Osteoblast (primary cell): ENCODE results near the gene GRAMD4. TPM values are rescaled to one million over a fixed set of nuclear protein-coding genes. Genes with fewer than 3 reads are reported as not detected.

Experiments
- DNase-seq: peaks from one replicate; pipeline ENCODE4 v3.0.0; 2011; ENCODE audit warnings: low spot score, mixed read lengths; ENCODE audit not compliant: insufficient read length; ENCODE audit errors: missing footprints
- H2AFZ ChIP-seq: 2 replicates; pipeline ENCODE4 v1.6.0; 2011; ENCODE audit warnings: mild to moderate bottlenecking, low read length
- H3K27ac ChIP-seq: 2 replicates; pipeline ENCODE4 v1.5.1; 2011; ENCODE audit warnings: mild to moderate bottlenecking, low read depth, low read length, moderate library complexity
- H3K27me3 ChIP-seq: 2 replicates; pipeline ENCODE4 v1.6.0; 2012; ENCODE audit warnings: mild to moderate bottlenecking, control low read depth, inconsistent platforms, low read length, moderate library complexity; ENCODE audit not compliant: insufficient read depth
- H3K36me3 ChIP-seq: 2 replicates; pipeline ENCODE4 v1.5.1; 2011; ENCODE audit warnings: mild to moderate bottlenecking, low read length, control low read depth, moderate library complexity; ENCODE audit not compliant: insufficient read depth
- H3K4me1 ChIP-seq: 2 replicates; pipeline ENCODE4 v1.5.1; 2011; ENCODE audit warnings: mild to moderate bottlenecking, low read length, control low read depth, moderate library complexity; ENCODE audit not compliant: insufficient read depth
- H3K4me2 ChIP-seq: 2 replicates; pipeline ENCODE4 v1.6.0; 2011; ENCODE audit warnings: mild to moderate bottlenecking, low read length; ENCODE audit not compliant: insufficient read depth
- H3K4me3 ChIP-seq: fragments of 200-600 bp; sonication (generic); 3 replicates; pipeline ENCODE4 v1.5.1; 2012; ENCODE audit warnings: mild to moderate bottlenecking, low read length, inconsistent platforms; ENCODE audit not compliant: insufficient read depth
- H3K79me2 ChIP-seq: 2 replicates; pipeline ENCODE4 v1.6.0; 2012; ENCODE audit warnings: mild to moderate bottlenecking, low read length, control low read depth, inconsistent platforms; ENCODE audit not compliant: insufficient read depth
- H3K9me3 ChIP-seq: 2 replicates; pipeline ENCODE4 v1.5.1; 2011; ENCODE audit warnings: low read depth, low read length, control low read depth
- H4K20me1 ChIP-seq: 2 replicates; pipeline ENCODE4 v1.6.0; 2012; ENCODE audit warnings: mild to moderate bottlenecking, low read length, control low read depth; ENCODE audit not compliant: insufficient read depth
- total RNA-seq: library from RNA; depleted of rRNA; stranded (reverse); fragments of >200 nt; gene quantifications from 2 replicates; pipeline ENCODE4 v1.2.3, GENCODE V29; 2012
- TF ChIP-seq, protein P1 (sequence below): IDR thresholded peaks from 2 replicates; pipeline ENCODE4 v1.5.1; 2011; ENCODE audit warnings: mild to moderate bottlenecking, low read depth, low read length, moderate library complexity; ENCODE audit errors: extremely low read depth

The GRAMD4 gene, protein sequence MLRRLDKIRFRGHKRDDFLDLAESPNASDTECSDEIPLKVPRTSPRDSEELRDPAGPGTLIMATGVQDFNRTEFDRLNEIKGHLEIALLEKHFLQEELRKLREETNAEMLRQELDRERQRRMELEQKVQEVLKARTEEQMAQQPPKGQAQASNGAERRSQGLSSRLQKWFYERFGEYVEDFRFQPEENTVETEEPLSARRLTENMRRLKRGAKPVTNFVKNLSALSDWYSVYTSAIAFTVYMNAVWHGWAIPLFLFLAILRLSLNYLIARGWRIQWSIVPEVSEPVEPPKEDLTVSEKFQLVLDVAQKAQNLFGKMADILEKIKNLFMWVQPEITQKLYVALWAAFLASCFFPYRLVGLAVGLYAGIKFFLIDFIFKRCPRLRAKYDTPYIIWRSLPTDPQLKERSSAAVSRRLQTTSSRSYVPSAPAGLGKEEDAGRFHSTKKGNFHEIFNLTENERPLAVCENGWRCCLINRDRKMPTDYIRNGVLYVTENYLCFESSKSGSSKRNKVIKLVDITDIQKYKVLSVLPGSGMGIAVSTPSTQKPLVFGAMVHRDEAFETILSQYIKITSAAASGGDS
- total RNA-seq = 16.8 and 17.0 TPM in 2 replicates

DNA sequence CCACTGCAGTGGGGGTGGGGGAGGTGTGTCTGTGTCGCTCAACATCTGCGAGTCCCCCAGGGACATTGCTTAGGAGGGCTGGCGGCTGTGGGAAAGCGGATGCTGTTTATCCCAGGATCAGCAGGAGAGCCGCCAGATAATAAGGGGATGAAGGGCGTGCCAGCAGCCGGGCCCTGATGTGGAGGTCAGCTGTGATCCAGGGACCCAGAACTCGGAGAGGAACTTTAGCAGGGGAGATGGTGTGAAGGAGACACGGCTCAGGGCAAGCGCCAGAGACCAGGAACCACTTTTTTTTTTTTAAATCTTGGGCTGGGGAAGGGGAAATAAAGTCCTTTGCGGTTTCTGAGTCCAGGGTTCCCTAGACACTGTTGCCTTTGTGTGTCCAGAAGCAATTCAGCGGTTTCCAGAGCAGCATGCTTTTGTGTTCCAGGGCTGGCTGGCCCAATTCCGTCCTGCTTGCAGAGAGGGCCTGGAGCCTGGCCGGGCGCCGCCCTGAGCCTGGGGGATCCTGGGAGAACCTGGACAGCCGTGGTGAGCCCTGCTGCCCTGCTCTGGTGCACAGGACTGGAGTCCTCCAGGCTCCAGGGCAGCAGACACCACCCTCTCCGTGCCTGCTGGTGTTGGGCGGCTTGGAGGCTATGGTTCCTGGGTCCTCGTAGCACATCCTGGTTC lies at the start of gene GRAMD4:
Gene GRAMD4, plus strand, starts transcription at position 557 of the 672 bp plus-strand sequence. CDS start 6,414 bp downstream, outside the sequence.
- H3K27ac ChIP-seq = no peak within 1 kb of the TSS
- no peaks in the 10 kb centered on the region for H3K27me3 ChIP-seq
- H4K20me1 ChIP-seq = peaks cover 34% of the 10 kb centered on the region
- no peak within 1 kb of the TSS for H3K4me3 ChIP-seq
- H2AFZ ChIP-seq = no peak within 1 kb of the TSS
- H3K4me2 ChIP-seq = no peak within 1 kb of the TSS
- H3K9me3 ChIP-seq = no peaks in the 10 kb centered on the region
- H3K36me3 ChIP-seq = no peaks in the 10 kb centered on the region
- DNase-seq = peak; percentile 75
- H3K4me1 ChIP-seq = no peaks in the 10 kb centered on the region
- TF ChIP-seq, protein P1, sequence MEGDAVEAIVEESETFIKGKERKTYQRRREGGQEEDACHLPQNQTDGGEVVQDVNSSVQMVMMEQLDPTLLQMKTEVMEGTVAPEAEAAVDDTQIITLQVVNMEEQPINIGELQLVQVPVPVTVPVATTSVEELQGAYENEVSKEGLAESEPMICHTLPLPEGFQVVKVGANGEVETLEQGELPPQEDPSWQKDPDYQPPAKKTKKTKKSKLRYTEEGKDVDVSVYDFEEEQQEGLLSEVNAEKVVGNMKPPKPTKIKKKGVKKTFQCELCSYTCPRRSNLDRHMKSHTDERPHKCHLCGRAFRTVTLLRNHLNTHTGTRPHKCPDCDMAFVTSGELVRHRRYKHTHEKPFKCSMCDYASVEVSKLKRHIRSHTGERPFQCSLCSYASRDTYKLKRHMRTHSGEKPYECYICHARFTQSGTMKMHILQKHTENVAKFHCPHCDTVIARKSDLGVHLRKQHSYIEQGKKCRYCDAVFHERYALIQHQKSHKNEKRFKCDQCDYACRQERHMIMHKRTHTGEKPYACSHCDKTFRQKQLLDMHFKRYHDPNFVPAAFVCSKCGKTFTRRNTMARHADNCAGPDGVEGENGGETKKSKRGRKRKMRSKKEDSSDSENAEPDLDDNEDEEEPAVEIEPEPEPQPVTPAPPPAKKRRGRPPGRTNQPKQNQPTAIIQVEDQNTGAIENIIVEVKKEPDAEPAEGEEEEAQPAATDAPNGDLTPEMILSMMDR = no peak
- peaks cover 2% of the 10 kb centered on the region for H3K79me2 ChIP-seq

DNA sequence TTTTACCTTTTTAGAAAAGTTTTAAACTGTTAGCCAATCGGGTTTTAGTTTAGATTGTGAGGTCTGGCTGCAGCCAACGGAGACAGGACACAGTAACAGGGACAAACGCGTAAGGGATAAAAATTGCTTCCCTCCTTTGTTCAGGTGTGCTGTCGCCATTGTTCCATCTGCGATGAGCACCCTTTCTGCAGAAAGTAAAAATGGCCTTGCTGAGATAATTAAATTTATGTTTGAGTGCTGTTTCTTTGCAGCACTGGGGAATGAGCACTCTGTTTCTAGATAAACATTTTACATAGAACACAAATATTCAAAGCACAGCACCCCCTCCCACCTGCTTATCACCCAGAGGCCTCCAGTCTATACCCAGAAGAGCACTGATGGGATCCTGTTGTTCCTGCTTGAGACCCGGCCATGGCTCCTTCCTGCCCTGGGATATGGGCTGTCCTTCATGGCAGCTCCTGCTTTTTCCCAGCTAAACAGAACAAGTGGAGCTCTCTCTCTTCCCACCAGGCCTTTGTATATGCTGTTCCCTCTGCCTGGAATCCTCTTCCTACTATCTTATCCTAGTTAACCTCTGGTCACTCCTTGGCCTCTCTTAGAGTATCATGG lies 48.4 kb upstream of the GRAMD4 start:
- no peak overlapping the region for H3K4me2 ChIP-seq

DNA sequence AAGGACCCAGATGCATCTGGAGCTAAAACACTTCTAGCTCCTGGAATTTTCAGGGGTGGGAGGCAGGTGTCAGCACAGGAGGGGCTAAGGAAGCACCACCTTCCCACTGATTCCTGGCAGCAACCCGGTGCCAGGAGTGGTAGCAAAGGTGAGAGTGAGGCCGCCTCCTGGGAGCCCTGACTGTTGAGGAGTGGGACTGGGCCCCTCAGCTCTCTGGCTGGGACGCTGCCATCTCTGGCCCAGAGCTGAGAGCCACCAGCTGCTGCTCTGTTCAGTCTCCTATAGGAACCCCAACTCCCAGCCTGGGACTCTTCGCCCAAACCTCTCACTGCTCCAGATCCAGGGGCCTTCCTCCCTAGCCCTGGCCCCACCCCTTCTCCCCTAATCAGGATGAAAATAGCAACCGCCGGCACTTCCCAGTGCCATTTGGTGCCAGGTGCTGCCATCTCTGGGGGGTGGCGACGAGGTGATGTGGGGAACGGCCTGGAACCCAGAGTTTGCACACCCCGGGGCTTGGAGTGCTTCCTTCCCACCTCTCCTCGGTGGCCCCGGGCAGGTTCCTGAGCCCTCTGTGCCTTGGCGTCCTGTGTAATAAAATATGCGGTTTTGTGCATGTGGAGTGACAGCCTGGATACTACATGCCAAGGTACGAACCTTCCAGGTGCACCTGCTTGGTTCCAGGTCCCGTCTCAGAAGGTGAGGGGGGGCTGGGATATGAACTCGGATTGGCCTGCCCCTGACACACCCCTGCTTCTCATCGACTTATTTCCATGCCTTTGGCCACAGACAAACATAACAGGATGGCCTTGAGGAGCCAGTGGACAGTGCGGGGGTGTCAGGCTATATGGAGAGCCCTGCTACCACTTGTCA lies 47.0 kb upstream of the GRAMD4 start:
- H3K36me3 ChIP-seq = no peaks in the 10 kb centered on the region
- TF ChIP-seq, protein P1 = no peak
- no peak overlapping the region for H2AFZ ChIP-seq
- peaks cover 6% of the 10 kb centered on the region for H3K9me3 ChIP-seq
- peak; percentile 65 for DNase-seq
- H3K4me1 ChIP-seq = peaks cover 7% of the 10 kb centered on the region
- H4K20me1 ChIP-seq = peaks cover 4% of the 10 kb centered on the region
- H3K27me3 ChIP-seq = peaks cover 3% of the 10 kb centered on the region
- H3K4me3 ChIP-seq = no peak overlapping the region
- no peak overlapping the region for H3K27ac ChIP-seq
- H3K4me2 ChIP-seq = no peak overlapping the region
- peaks cover 5% of the 10 kb centered on the region for H3K79me2 ChIP-seq

More for the DNA sequence above, 48.4 kb upstream of the GRAMD4 start:
- Histone ChIP-seq H3K27ac (no peak overlapping the region), H3K79me2 (no peaks in the 10 kb centered on the region), H4K20me1 (no peaks in the 10 kb centered on the region), H3K27me3 (peaks cover 3% of the 10 kb centered on the region), H2AFZ (no peak overlapping the region), H3K4me1 (no peaks in the 10 kb centered on the region), H3K4me3 (no peak overlapping the region), H3K36me3 (no peaks in the 10 kb centered on the region), H3K9me3 (peaks cover 6% of the 10 kb centered on the region)
- DNase-seq = peak; percentile 18
- TF ChIP-seq, protein P1 = no peak
